Body of pancreas (tissue), 4 donors: ENCODE results near the gene PTPRT.

Source experiments
- POLR2A ChIP-seq, 3 donors: fragments of 450-650 bp; IDR thresholded peaks; one replicate each; pipeline ENCODE4 v1.6.1; 2016; ENCODE audit warnings: antibody characterized with exemption in 3 of 3, mild to moderate bottlenecking in 2 of 3
- TF ChIP-seq, protein P1 (sequence below), 7 experiments: fragments of 450-650 bp in 4 of 7; fragments of 200-600 bp in 3 of 7; sonication (generic) in 3 of 7; IDR thresholded peaks; one replicate each; pipeline ENCODE4 v1.5.1; 2016 to 2019; ENCODE audit warnings: antibody characterized with exemption in 7 of 7

DNA sequence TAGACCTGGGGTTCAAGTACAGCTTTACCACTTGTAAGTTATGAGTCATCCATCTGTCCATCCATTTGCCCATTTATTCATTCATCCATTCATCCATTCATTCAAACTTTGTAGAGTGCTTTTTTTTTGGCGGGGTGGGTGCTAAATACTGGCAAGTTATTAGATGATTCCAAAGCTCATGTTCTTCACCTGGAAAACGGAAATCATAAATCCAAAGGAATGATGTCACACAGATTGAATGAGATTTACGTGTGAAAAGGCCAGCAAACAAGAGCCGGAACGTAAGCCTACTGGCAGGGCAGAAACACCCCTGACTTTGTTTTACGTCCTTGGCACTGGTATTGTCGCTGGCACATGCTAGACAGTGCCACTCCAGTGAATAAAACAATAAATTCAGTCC lies 1090.6 kb downstream of the PTPRT start:
- TF ChIP-seq, protein P1, sequence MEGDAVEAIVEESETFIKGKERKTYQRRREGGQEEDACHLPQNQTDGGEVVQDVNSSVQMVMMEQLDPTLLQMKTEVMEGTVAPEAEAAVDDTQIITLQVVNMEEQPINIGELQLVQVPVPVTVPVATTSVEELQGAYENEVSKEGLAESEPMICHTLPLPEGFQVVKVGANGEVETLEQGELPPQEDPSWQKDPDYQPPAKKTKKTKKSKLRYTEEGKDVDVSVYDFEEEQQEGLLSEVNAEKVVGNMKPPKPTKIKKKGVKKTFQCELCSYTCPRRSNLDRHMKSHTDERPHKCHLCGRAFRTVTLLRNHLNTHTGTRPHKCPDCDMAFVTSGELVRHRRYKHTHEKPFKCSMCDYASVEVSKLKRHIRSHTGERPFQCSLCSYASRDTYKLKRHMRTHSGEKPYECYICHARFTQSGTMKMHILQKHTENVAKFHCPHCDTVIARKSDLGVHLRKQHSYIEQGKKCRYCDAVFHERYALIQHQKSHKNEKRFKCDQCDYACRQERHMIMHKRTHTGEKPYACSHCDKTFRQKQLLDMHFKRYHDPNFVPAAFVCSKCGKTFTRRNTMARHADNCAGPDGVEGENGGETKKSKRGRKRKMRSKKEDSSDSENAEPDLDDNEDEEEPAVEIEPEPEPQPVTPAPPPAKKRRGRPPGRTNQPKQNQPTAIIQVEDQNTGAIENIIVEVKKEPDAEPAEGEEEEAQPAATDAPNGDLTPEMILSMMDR (IDR thresholded peaks at IDR 0.05), result no peak
- TF ChIP-seq POLR2A (IDR thresholded peaks at IDR 0.05), result no peak
